ENCODE data around the gene FNIP1. TPM values are rescaled to one million over a fixed set of nuclear protein-coding genes. Genes with fewer than 3 reads are reported as not detected.
"Not testable (repeated sequence)": the region's sequence is repeated elsewhere in the genome, so short reads cannot be mapped to it uniquely, and the experiment has no call there.

FNIP1 gene
- total RNA-seq, 1 experiment from 2014 or later: 14.9 TPM

DNA sequence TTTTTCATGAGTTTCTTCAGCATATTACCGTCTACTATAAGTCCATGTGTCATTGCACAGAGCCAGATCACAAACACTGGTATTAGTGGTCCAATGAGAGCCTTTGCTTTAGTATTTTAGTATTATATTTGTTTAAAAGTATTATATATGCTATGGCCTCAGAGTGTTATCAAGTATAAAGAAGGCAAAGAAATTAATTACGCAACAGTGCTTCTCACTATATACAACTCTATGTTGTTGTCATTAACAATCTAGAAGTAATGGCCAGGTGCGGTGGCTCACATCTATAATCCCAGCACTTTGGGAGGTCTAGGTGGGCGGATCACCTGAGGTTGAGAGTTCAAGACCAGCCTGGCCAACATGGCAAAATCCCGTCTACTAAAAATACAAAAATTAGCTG is 114.6 kb downstream of the FNIP1 start:
- Histone ChIP-seq H3K36me3 (peaks cover 47% of the 10 kb centered on the region), H3K9me3 (no peaks in the 10 kb centered on the region), H3K4me3 (no peak overlapping the region), H3K27me3 (no peaks in the 10 kb centered on the region)
- no peak for DNase-seq

GRCh38 chr5:131679911-131680310 is 116.9 kb downstream of the FNIP1 start:
- Histone ChIP-seq H3K36me3 (peaks cover 59% of the 10 kb centered on the region), H3K4me3 (no peak overlapping the region), H3K27me3 (no peaks in the 10 kb centered on the region), H3K9me3 (no peaks in the 10 kb centered on the region)
- DNase-seq: no peak

DNA sequence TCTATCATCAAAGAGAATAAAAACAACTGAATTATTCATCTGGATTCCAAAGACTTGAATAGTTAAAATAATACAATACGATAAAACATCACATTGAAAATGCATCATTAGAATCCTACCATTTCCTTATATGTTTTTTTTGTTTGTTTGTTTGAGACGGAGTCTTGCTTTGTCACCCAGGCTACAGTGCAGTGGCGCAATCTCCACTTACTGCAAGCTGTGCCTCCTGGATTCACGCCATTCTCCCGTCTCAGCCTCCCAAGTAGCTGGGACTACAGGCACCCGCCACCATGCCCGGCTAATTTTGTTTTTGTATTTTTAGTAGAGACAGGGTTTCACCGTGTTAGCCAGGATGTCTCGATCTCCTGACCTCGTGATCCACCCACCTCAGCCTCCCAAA is 118.5 kb downstream of the FNIP1 start:
- DNase-seq, H3K27me3 ChIP-seq, H3K9me3 ChIP-seq, H3K4me3 ChIP-seq: not testable (repeated sequence)
- H3K36me3 ChIP-seq: peaks cover 71% of the 10 kb centered on the region

DNA sequence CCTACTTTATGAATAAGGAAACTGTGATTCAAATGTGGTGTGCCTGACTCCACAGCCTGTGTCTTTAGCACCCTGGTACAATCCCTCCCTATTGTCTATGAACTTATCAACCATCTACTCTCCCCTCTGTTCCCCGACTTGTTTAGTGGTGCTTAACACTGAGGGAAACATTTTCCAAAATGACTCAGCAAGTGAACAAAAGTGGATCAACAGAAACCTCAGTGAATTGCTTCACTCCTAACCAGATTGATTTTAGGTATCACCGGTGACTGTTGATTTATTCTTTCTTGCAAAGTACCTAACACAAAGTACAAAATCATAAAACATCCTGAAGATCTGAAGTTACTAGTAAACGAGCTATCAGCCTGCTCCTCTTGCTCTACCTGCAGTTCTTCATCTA is 119.7 kb downstream of the FNIP1 start:
- no peaks in the 10 kb centered on the region for H3K9me3 ChIP-seq
- DNase-seq: no peak
- no peaks in the 10 kb centered on the region for H3K27me3 ChIP-seq
- H3K4me3 ChIP-seq: no peak overlapping the region
- H3K36me3 ChIP-seq: peaks cover 66% of the 10 kb centered on the region

GRCh38 chr5:131672776-131673175 is 124.0 kb downstream of the FNIP1 start:
- no peak overlapping the region for H3K4me3 ChIP-seq
- DNase-seq: no peak
- H3K36me3 ChIP-seq: peaks cover 75% of the 10 kb centered on the region
- no peaks in the 10 kb centered on the region for H3K27me3 ChIP-seq
- no peaks in the 10 kb centered on the region for H3K9me3 ChIP-seq

GRCh38 chr5:131671994-131672655 is 124.7 kb downstream of the FNIP1 start:
- H3K4me3 ChIP-seq: no peak overlapping the region
- H3K27me3 ChIP-seq: no peaks in the 10 kb centered on the region
- peak; percentile 53 for DNase-seq
- H3K9me3 ChIP-seq: no peaks in the 10 kb centered on the region
- peaks cover 72% of the 10 kb centered on the region for H3K36me3 ChIP-seq

GRCh38 chr5:131671409-131671808 is 125.4 kb downstream of the FNIP1 start:
- Histone ChIP-seq H3K36me3 (peaks cover 70% of the 10 kb centered on the region), H3K4me3 (no peak overlapping the region), H3K9me3 (no peaks in the 10 kb centered on the region), H3K27me3 (no peaks in the 10 kb centered on the region)
- no peak for DNase-seq

DNA sequence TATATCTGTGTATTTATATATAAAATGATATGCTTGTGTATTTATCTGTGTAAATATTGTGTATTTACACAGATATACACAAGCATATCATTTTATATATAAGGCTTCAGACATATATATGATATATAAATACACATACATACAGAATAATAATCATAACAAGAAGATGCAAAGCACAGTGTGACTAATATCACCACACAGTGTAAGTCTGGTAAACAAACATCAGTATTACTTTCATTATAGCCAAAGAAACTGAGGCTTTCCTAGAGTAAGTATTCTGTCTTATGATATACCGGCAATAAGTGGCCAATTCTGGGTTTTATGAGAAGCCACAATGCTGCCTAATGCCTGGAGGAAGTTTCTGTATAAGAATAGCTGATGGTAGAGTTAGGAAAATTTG is 131.9 kb downstream of the FNIP1 start:
- Histone ChIP-seq H3K9me3 (no peaks in the 10 kb centered on the region), H3K36me3 (peaks cover 73% of the 10 kb centered on the region), H3K4me3 (no peak overlapping the region), H3K27me3 (no peaks in the 10 kb centered on the region)
- DNase-seq: no peak

- DNase-seq: no peak
- Histone ChIP-seq H3K9me3 (no peaks in the 10 kb centered on the region), H3K27me3 (no peaks in the 10 kb centered on the region)
These were observed 134.9 kb downstream of the FNIP1 start for GRCh38 chr5:131661933-131662332.

GRCh38 chr5:131659841-131660240 is 137.0 kb downstream of the FNIP1 start:
- H3K36me3 ChIP-seq: peaks cover 53% of the 10 kb centered on the region
- DNase-seq: no peak
- H3K4me3 ChIP-seq: no peak overlapping the region
- H3K9me3 ChIP-seq: no peaks in the 10 kb centered on the region
- H3K27me3 ChIP-seq: no peaks in the 10 kb centered on the region

More at GRCh38 chr5:131661933-131662332, 134.9 kb downstream of the FNIP1 start:
- peaks cover 59% of the 10 kb centered on the region for H3K36me3 ChIP-seq
- no peak overlapping the region for H3K4me3 ChIP-seq

DNA sequence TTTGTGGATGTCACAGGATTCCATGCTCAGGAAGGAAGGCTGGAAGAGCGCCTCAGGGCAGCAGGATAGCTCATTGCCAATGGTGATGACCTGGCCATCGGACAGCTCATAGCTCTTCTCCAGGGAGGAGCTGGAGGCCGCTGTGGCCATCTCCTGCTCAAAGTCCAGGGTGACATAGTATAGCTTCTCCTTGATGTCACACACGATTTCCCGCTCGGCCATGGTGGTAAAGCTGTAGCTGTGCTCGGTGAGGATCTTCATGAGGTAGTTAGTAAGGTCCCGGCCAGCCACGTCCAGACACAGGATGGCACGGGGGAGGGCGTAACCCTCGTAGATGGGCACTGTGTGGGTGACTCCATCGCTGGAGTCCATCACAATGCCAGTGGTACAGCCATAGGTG is 137.5 kb downstream of the FNIP1 start:
- DNase-seq: no peak
- H3K27me3 ChIP-seq: no peaks in the 10 kb centered on the region

DNA sequence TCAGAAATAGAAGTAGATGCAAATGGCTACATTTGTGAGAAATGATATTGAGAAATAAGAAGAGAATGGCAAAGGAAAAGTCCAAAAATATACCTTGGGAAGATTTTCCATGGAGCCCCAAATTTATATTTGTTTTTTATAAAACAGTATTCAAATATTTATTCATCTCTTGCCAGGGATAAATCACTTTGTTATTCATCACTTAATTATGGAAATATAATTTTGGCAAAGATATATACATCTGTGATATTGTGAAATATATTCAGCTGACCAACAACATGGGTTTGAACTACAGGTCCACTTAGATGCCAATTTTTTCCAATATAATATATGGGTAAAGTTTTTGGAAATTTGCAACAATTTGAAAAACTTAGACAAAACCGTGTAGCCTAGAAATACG is 142.0 kb downstream of the FNIP1 start:
- H3K36me3 ChIP-seq: peaks cover 52% of the 10 kb centered on the region
- no peaks in the 10 kb centered on the region for H3K27me3 ChIP-seq
- no peak overlapping the region for H3K4me3 ChIP-seq
- DNase-seq: no peak
- no peaks in the 10 kb centered on the region for H3K9me3 ChIP-seq

More for the DNA sequence above, 137.5 kb downstream of the FNIP1 start:
- no peak overlapping the region for H3K4me3 ChIP-seq
- peaks cover 55% of the 10 kb centered on the region for H3K36me3 ChIP-seq
- no peaks in the 10 kb centered on the region for H3K9me3 ChIP-seq

DNA sequence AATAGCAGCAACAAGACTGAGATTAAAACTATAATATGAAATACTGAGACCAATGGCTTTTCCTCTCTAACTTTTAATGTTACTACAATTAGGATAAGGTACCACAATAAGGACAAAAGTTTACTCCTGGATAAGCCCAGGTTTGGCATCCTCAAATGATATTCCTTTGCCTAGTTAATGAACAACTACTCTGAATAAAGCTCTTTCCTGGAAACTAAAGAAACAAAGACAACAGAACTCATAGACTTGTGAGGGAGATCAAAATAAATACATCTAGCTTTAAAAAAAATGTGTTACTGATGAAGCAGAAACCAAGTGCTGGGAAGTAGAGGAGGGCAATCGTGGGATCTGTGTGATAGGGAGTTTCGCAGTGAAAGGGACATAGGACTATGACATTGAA is 142.5 kb downstream of the FNIP1 start:
- Histone ChIP-seq H3K4me3 (no peak overlapping the region), H3K9me3 (no peaks in the 10 kb centered on the region), H3K36me3 (peaks cover 52% of the 10 kb centered on the region), H3K27me3 (no peaks in the 10 kb centered on the region)
- DNase-seq: no peak

DNA sequence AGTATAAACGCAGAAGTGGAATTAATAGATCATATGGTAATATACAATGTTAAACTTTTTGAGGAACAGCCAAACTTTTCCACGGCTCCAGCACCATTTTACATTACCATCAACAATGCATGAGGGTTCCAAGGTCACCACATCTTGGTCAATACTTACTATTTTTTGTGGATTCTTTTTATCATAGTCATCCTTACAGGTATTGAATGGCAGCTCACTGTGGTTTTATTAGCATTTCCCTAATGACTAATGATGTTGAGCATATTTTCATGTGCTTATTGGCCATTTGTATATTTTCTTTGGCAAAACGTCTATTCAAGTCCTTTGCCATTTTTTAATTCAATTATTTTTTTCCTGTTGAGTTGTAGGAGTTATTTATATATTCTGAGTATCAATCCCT is 147.7 kb downstream of the FNIP1 start:
- H3K36me3 ChIP-seq: peaks cover 75% of the 10 kb centered on the region
- no peak overlapping the region for H3K4me3 ChIP-seq
- H3K27me3 ChIP-seq: no peaks in the 10 kb centered on the region
- no peaks in the 10 kb centered on the region for H3K9me3 ChIP-seq
- no peak for DNase-seq

- peaks cover 78% of the 10 kb centered on the region for H3K36me3 ChIP-seq
- H3K27me3 ChIP-seq: no peaks in the 10 kb centered on the region
- H3K9me3 ChIP-seq: no peaks in the 10 kb centered on the region
- no peak overlapping the region for H3K4me3 ChIP-seq
- no peak for DNase-seq
These were observed 149.6 kb downstream of the FNIP1 start for GRCh38 chr5:131647048-131647769.

- H3K4me3 ChIP-seq: no peak overlapping the region
- DNase-seq: peak; percentile 23
- H3K36me3 ChIP-seq: peaks cover 69% of the 10 kb centered on the region
- no peaks in the 10 kb centered on the region for H3K27me3 ChIP-seq
- no peaks in the 10 kb centered on the region for H3K9me3 ChIP-seq
These were observed 152.0 kb downstream of the FNIP1 start for GRCh38 chr5:131644822-131645221.

GRCh38 chr5:131644370-131644769 is 152.4 kb downstream of the FNIP1 start:
- Histone ChIP-seq H3K4me3 (no peak overlapping the region), H3K36me3 (peaks cover 64% of the 10 kb centered on the region), H3K9me3 (no peaks in the 10 kb centered on the region), H3K27me3 (no peaks in the 10 kb centered on the region)
- no peak for DNase-seq

DNA sequence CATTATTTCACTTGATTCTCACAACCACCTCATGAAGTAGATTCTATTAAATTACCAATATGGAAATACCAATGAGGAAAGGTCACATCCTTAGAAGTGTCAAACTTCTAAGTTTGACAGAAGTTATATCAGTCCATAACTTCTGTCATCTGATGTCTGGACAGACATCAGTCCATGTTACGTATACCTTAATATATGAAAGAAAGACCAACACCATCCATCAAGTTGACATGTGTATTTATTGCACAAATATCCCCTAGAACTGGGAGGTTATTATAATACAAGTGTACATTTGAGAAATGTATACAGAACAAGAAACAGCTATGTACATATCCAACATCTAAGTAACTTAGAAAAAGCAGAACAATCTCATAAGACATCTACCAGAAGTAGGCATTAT is 155.3 kb downstream of the FNIP1 start:
- DNase-seq: no peak
- Histone ChIP-seq H3K9me3 (no peaks in the 10 kb centered on the region), H3K36me3 (peaks cover 46% of the 10 kb centered on the region), H3K27me3 (no peaks in the 10 kb centered on the region), H3K4me3 (no peak overlapping the region)
